ENCODE measurements around the gene ACAD11. TPM values are rescaled to one million over a fixed set of nuclear protein-coding genes. Genes with fewer than 3 reads are reported as not detected.

The ACAD11 gene
- total RNA-seq, 1 experiment from 2014 or later = 12.6 TPM

GRCh38 chr3:132517311-132517710, 142.3 kb downstream of the ACAD11 start:
- no peaks in the 10 kb centered on the region for H3K9me3 ChIP-seq (ENCODE audit: control insufficient read depth in 1 of 2, insufficient read depth in 1 of 2, low read depth in 1 of 2, low read length in 2 of 2)
- TF ChIP-seq TCF7L2 (IDR thresholded peaks at IDR 0.05; ENCODE audit: borderline replicate concordance, extremely low read depth, insufficient read depth, insufficient read length) = no peak
- no peak for TF ChIP-seq CTCF (IDR thresholded peaks at IDR 0.05 in 2 of 3, conservative IDR thresholded peaks at IDR 0.05 in 1 of 3; ENCODE audit: borderline replicate concordance in 1 of 3, insufficient read depth in 1 of 3, low read depth in 2 of 3, low read length in 2 of 3)
- no peak for TF ChIP-seq ZNF274 (IDR thresholded peaks at IDR 0.05; ENCODE audit: low read depth, low read length)
- no peak for TF ChIP-seq JUND (IDR thresholded peaks at IDR 0.05)
- no peak for TF ChIP-seq SRF (IDR thresholded peaks at IDR 0.05; ENCODE audit: low read depth)
- TF ChIP-seq SP1 (IDR thresholded peaks at IDR 0.05; ENCODE audit: low read depth) = no peak
- no peak for TF ChIP-seq ZBTB33 (IDR thresholded peaks at IDR 0.05; ENCODE audit: extremely low read depth, insufficient replicate concordance, low read length)
- no peak for TF ChIP-seq EGR1 (IDR thresholded peaks at IDR 0.05; ENCODE audit: low read depth)
- TF ChIP-seq REST (IDR thresholded peaks at IDR 0.05; ENCODE audit: low read depth) = no peak
- no peak for TF ChIP-seq RAD21 (IDR thresholded peaks at IDR 0.05; ENCODE audit: low read depth)
- TF ChIP-seq ATF3 (IDR thresholded peaks at IDR 0.05) = no peak
- TF ChIP-seq POLR2A (IDR thresholded peaks at IDR 0.05; ENCODE audit: borderline replicate concordance, extremely low read depth, insufficient read depth, insufficient read length) = no peak
- no peak for TF ChIP-seq YY1 (IDR thresholded peaks at IDR 0.05; ENCODE audit: extremely low read depth, insufficient replicate concordance, low read depth, low read length)
- no peak for TF ChIP-seq ZFX (IDR thresholded peaks at IDR 0.05)
- TF ChIP-seq ELF1 (IDR thresholded peaks at IDR 0.05; ENCODE audit: borderline replicate concordance, low read depth) = no peak
- no peak for TF ChIP-seq EZH2phosphoT487 (IDR thresholded peaks at IDR 0.05; ENCODE audit: borderline replicate concordance)
- TF ChIP-seq CEBPB (IDR thresholded peaks at IDR 0.05; ENCODE audit: low read depth) = no peak
- H4K20me1 ChIP-seq (ENCODE audit: insufficient read depth) = no peaks in the 10 kb centered on the region
- no peaks in the 10 kb centered on the region for H3K4me1 ChIP-seq (ENCODE audit: control insufficient read depth in 1 of 2, insufficient read depth in 2 of 2, low read length in 2 of 2)
- BruUV-seq (replicated peaks) = no TSS peak
- H3K79me2 ChIP-seq (ENCODE audit: insufficient read depth, low read length) = no peaks in the 10 kb centered on the region
- intact Hi-C loops (cut with micrococcal nuclease) = no loop called here
- no peaks in the 10 kb centered on the region for H3K9me2 ChIP-seq (ENCODE audit: insufficient read depth)
- H3K9ac ChIP-seq (ENCODE audit: low read length) = no peak overlapping the region
- no peaks in the 10 kb centered on the region for H3K27me3 ChIP-seq (ENCODE audit: insufficient read depth, low read length)
- peaks cover 3 to 7% of the 10 kb centered on the region in 2 experiments; a peak in 2 of 4 replicates for H3K36me3 ChIP-seq (ENCODE audit: control insufficient read depth in 1 of 2, insufficient read depth in 2 of 2, low read length in 2 of 2)
- H3K4me2 ChIP-seq (ENCODE audit: low read length) = no peak overlapping the region
- ATAC-seq (no peak), DNase-seq (ENCODE audit: low read depth, low spot score) (no peak)
- no peak overlapping the region for H2AFZ ChIP-seq (ENCODE audit: low read depth, low read length, poor library complexity, severe bottlenecking)
- ChIA-PET CTCF (no interaction called here), RAD21 (ENCODE audit: low non-redundant PET in 1 of 2, low total read pairs in 2 of 2, uncharacterized antibody in 2 of 2, unreplicated experiment in 2 of 2) (no interaction called here), POLR2A (no interaction called here)
- no peak overlapping the region for H3K27ac ChIP-seq (ENCODE audit: low read depth, low read length)
- no peak overlapping the region for H3K4me3 ChIP-seq (replicated peaks in 1 of 2; ENCODE audit: low read depth in 1 of 2, low read length in 2 of 2)

Measured in HCT116 (cell line).